HG02885 (cell line): ENCODE measurements around the gene ZBTB12.

Source experiments
- ATAC-seq: cut with Tn5 transposase; IDR thresholded peaks from one replicate; pipeline ENCODE4 v1.9.1; 2021; ENCODE audit warnings: mild to moderate bottlenecking; ENCODE audit not compliant: unreplicated experiment, poor library complexity

The ZBTB12 gene

DNA sequence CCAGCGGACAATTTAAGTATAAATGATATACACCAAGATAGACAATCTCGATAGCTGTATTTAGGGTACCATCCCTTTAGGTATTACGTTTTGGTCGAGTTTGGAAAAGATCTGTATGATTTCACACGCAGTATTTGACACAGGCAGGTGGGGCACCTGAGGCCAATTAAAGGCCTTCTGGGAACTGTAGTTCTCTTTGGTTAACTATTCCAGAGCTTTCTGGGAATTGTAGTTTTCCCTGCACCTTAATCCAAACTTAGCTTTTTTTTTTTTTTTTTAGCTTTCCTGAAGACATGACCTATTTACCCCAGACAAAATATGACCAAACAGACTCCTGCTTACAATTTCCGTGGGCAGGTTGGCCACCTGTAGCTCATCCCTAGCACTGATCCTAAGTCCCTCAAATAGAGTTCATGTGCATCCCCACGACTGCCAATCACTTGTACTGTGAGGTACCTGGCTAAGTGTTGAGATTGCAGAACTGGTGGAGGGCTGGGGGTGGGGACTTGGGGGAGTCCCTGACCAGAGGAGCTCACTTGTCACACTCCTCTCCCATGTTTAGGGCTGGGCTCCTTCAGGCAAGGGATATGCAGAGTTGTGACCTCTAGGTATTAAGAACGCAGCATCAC lies 3.4 kb downstream of the ZBTB12 start:
- no peak for ATAC-seq

DNA sequence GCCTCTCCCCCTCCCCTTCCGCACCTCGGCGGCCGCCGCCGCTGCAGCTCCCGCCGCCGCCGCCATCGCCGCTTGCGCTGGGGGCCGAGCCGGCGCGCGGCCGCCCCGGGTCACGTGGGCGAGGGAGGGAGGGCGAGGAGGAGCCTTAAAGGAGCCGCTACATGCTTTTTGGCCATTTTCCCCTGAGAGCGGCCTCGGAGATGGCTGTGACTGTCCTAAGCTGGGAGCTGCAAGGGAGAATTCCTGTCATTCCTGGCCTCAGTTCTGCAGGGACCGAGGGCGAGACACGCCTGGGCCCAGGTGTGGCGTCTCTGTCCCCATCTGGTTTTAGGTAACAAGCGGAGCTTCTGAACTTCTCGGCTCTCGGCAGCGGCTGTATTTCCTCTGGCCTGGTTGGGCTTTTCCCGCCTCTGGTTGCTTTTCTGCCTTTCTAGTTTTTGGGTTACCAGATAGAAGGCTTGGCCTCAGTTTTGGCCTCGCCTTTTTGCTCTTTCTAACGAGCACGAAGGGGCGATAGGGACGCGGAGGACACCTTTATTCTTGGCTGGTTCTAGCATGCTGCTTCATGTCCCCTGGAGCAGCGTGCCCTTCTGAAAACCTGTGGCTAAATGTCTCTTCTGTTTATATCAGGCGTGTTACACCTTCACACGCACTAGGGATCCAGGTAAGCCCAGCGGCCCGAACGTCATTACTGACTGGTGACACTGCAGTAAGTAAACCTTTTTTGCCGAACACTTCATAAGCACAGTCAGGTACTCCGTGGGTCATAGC lies 4.1 kb downstream of the ZBTB12 start, which contains the start of gene EHMT2:
Gene EHMT2, minus strand, starts transcription at position 87 of the 771 bp plus-strand sequence. Its CDS starts 21 bp downstream, at position 66.
- ATAC-seq, result peak; percentile 57

DNA sequence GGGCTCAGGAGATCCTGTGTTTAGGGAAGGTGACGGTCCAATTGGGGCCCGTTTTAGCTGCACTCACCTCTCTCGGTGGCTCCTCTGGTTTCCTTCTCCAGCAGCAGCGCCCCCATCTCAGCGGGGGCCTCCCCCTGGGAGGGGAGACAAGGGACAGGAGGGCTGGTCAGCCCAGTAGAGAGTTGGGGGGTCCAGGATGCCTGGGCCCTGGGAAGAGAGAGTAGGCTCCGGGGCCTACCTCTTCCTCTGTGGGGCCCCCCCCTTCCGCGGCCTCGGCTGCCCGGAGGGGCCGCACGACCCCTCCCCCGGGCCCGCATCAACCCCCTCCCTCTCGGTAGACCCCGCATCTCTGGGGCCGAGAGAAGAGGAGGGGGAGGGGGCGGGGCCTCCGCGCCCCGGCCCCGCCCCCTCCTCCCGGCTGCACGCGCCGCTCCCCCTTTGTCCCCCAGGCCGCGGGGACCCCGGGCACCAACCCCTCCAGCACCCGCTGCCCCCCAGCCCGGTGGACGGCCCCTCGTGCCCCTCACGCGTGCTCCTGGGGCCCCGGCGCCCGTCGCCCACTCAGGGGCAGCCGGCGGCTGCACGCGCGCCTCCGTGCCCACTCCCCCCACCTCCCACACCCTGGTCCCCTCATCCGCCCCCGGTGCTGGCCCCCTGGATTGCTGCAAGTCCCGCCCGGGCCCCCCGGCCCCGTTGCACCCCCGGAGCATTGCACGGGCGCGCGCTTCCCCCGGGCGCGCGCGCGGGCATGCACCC lies 4.9 kb downstream of the ZBTB12 start:
- ATAC-seq, result no peak

DNA sequence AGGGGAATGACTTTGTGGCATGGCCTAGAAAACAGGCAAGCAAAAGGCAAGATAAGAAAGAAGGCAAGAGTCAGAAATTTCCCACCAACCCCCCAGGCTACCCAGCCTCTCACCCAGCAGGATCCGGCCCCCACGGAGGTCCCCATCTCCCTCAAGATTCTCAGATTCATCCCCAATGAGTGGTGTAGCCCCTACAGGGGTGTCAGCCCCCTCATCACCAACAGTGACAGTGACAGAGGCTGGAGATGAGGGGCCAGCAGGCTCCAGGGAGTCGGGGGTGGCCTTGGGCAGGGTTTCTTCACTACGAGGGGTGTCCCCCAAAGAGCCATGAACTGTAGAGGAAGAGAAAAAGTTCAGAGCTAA lies 5.4 kb downstream of the ZBTB12 start:
- no peak for ATAC-seq

DNA sequence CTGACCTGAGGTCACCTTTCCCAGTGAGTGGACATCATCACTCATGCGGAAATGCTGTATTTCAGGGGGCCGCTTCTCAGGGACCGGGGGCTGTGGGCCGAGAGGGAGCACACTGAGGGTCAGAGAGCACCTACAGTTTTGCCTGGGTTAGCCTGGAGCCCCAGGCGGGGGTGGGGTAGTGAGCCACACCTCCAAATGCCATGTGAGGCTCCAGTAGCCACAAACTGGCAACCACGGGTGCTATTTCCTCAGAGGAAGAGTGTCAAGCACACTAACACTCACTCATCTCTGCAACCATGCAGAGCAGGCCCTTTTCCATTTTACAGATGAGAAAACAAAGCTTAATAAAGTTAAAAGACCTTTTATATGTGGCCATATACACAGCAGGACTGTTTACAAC lies 9.1 kb downstream of the ZBTB12 start:
- ATAC-seq, result no peak

DNA sequence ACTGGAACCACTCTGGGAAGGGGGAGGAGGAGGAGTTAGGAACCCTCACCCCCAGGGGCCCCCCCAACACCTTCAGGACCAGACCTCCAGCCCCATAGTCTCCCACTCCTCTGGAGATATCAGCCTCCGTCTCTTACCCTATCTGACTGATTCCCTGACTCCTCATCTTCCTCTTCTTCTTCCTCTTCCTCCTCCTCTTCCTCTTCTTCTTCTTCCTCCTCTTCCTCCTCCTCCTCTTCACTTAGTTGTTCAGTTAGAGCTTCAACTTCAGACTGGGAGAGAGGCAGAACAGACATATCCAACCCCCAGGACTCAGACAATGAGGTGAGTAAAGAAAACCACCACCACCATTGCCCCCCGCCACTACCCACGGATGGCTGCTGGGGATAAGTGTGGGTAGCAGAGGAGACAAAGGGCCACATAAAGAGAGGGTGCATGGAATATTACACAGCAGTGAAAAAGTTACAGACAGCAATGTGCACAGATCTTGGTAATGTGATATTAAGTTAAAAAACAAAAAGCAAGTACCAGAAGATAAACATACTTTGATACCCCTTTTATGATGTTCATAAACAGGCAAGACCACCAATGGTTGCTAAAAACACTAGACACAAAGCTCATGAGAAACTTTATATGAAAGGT lies 12.4 kb downstream of the ZBTB12 start:
- ATAC-seq, result no peak

DNA sequence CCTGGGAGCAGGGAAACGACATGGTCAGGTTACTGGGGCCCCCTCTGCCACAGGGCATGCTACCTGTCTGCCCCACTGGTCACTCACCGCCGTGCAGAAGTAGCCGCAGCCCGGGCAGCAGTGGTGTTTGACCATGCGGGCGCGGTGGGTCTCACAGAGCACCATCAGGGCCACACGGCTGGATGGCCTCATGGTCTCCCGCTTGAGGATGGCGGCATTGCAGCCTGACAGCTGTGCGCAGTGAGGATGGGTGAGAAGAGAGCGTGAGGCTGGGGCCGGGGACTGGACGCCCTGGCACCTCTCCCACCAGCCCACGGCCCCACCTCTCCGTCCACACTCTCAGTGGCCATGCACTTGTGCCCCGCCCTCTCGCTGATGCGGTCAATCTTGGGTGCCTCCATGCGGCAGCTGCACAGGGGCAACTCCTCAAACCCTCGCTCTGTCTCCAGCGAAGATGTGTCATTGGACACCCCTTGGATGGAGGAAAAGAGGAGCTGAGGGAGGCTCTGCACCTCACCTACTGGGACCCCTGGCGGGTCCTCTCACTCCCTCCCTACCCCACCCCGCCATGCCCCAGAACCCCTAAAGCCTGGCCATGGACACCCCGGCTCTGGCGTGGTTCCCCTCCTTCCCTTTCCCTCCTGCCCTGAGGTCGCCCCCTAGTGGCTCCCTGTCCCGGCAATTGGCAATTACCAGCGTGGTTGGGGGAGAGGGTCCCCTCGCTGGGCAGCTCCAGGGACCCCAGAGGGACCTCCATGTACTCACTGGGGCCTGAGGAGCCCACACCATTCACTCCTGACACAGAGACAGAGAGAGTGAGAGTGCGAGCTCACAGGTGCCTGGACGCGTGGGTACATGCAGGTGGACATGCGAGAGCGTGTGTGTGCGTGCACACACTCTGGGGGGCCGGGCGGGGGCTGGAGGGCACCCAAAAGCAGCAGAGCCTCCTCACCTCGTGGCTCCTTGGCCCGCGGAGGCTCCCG lies 13.3 kb downstream of the ZBTB12 start:
- no peak for ATAC-seq

DNA sequence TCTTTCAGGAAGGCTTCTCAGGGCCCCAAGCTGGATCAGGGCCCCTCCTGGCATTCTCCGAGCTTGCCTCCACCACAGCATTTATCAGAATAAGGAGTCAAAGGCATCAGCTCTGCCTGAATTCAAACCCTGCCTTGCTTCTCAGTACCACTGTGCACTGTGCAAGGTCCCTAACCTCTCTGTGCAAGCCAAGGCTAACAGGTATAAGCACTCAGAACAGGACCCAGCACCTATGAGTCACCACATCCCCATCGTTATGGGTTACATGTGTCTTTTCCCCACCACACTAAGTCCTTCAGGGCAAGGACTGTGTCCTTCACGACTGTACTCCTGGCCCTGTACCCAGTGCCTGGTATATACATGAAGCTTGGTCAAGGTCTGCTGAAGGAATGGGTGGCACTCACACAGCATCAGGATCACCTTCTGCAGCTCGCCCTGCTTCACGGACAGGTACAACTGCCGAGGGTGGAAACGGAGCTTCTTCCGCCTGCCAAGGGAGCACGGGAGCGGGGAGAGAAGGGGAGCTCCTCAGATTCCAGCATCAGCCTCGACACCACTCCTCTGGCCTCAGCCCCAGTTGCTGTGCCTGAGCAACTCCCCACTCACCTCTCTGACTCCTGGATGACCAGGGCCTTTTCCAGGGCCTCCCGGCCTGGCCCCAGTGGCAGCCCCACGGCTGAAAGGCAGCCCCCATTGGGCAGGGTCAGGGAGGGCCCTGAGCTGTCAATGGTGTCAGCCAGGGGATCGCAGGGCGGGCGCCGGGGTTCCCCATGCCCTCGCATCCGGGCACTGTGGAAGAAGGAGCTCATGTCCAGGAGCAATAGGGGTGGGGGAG lies 14.5 kb downstream of the ZBTB12 start:
- ATAC-seq, result no peak

DNA sequence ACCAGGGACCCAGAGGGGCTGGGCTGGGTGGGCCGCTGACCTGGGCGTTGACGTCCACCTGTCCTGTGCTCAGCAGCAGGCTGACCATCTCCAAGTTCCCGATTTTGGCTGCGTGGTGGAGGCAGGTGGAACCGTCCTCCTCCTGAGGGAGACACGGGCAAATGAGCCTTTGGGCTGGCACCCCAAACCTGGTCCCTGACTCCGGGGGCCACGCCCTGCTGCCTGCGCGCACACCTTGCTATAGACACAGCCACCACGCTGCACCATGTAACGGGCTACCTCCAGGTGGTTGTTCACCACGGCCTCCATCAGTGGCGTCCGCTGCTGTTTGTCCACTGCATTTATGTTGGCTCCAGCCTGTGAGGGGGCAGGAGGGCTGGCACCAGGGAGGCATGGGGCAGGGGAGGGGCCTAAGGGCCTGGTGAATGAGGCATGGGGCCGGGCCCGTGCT lies 15.3 kb downstream of the ZBTB12 start:
- no peak for ATAC-seq

DNA sequence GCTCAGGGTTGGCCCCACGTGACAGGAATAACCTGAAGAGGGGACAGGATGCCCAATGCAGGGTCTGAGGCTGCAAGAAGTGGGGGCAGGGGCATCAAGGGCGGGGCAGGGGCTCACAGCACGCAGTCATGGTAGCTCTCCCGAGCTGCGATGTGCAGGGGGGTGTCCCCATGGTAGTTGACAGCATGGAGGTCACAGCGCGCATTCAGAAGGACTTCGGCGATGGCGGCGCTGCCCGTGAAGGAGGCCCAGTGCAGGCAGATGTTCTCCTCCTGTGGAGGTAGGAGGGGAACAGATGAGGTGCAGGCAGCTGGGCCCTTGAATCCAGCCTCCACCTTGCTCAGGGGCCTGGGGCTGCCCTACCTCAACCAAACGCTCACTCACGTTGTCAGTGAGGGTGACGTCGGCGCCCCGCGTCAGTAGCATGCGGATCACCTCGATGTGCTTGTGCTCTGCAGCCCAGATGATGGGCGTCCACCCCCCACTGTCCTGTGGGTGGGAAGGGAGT lies 17.3 kb downstream of the ZBTB12 start:
- no peak for ATAC-seq

DNA sequence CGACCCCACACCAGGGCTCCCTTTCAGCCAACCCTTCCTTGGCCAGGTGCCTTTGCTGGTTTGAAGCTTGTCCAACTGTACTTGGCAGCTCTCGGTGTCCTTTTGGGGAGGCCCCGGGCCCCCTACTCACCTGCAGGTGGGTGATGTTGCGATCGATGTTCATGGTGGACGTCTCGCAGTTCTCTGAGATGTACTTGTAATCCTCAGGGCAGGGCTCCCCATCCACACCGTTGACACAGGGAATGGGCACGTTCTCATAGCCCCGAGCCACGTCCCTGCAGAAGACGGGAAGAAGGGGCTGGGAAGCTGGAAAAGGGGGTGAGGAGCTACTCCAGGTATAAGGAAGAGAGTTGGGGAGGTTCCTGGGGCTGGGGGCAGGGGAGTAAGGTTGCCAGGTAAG lies 18.2 kb downstream of the ZBTB12 start:
- ATAC-seq, result no peak

DNA sequence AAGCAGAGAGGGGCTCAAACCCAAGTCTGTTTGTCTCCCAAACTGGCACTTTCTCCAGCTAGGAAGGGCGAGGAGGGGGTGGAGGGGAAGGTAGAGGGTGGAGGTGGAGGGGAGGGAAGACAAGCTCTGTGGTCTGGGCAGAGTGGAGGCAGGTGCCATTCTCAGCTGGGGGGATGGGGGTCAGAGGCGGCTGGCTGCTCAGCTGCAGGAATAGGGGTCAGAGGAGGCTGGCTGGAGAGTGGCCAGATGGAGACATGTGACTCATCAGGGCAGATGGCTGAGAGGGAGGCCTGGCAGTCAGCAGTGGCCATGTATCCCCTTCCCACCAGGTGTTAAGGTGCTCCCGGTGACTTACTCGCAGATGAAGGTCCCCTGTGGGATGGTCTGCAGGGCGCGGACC lies 19.5 kb downstream of the ZBTB12 start:
- no peak for ATAC-seq

DNA sequence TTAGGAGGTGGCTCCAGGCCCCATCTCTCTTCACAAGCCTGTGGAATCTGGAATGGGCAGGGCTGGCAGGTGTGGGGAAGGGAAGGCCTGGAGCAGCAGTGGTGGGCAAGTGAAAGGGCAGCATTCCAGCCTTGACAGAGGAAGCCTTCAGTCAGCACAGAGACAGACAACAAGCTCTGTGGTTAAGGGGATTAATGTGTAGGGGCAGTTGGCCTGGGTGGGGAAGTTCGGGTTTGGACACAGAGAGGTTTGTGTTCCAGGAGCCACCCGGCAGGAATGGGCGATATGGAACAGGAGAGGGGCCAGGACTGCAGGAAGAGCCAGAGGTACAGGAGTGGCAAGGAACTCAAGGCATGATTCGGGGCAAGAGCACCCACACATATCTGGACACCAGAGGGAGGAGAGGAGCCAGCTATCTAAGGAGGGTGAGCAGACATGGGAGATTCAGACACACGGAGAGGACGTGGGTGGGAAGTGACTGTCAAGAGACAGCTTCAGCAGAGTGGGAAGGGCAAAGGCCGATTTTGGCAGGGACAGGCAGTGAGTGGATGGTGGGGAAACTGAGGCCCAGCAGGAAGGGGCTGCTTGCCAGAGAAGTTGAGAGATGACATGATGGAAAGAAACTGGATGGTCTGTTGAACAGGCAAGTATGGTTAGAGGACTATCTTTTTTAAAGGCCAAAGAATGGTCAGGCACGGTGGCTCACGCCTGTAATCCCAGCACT lies 20.6 kb downstream of the ZBTB12 start:
- ATAC-seq, result no peak

DNA sequence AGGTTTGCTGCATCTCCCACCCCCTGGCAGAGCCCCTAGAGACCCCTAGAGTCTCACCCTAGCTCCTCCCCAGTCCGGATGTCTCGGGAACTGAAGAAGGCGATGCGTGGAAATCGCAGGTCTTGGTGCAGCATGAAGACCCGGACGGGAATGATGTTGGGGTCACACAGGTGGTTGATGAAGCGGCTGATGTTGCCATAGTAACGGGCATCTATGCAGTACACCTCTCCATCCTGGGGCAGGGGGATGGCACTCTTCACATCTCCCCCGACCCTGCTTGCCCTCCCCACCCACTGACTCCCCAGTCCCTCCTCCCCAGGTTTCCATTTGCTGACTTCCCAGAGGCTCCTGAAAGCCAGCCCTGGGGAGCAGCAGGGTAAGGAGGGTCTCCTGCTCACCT lies 21.3 kb downstream of the ZBTB12 start:
- ATAC-seq, result no peak

DNA sequence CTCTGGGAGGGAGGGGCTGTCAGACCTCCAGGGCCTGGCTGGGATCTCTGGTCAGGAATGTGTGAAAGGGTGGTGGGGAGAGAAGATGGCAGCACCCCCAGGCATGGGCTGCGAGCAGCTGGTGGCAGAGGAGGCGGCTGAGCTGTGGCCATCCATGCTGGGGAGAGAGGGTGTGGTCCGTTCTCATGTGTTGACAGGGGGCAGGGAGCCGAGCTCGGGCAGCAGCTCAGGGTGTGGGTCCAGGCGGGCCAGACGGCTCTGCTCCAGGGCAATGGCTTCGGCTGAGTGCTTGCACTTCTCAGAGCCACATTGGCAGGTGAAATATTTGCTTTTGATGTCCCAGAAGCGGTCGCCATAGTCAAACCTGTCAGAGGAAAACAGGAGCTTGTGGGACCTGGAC lies 22.0 kb downstream of the ZBTB12 start:
- ATAC-seq, result no peak

DNA sequence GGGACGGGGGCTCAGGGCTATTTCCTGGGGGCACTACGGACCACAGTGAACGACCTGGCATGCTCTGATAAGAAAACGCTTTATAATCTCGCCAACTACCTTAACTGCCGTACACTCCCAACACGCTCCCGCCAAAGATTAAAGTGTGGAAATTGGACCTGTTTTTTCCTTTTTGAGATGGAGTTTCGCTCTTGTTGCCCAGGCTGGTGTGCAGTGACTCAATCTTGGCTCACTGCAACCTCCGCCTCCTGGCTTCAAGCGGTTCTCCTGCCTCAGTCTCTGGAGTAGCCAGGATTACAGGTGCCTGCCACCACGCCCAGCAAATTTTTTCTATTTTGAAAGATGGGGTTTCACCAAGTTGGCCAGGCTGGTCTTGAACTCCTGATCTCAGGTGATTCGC lies 22.7 kb downstream of the ZBTB12 start:
- ATAC-seq, result no peak

DNA sequence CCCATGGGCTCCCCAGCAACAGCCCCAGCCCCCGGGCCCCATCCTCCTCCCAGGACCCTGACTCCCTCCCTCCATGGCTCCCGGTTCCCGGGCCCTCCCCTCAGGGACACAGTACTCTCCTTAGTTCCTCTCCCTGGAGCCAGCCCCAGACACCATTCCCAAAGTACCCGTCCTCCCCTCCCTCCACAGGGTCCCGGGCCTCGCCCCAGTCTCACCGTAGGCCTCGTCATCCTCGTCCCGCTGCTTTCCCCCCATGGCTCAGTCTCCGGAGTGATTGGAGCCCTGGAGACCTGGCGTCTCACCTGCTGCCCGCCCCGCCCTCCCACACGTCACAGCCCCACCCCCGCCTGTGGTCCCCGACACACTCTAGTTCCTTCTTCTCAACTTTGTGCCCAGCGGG lies 23.2 kb downstream of the ZBTB12 start, which contains the start of gene SLC44A4:
Gene SLC44A4, minus strand, starts transcription at position 272 of the 400 bp plus-strand sequence. Its CDS starts 17 bp downstream, at position 255.
- no peak for ATAC-seq

DNA sequence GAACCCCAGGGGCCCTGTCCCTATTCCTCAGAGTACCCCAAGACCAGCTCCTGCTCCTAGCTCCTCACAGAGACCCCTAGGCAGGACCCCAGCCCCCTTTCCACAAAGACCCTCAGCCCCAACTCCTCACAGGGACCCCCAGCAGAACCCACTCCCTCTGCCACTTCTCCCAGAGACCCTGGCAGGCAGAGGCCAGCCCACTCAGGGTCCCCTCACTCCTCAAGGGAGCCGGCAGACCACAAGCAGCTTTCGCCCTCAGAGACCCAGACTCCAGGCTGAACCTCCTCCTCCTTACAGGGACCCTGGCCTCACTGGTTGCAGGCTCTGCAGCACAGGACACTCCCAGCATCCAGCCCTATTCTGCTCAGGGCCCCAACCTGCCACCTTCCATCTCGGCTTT lies 23.7 kb downstream of the ZBTB12 start:
- no peak for ATAC-seq
